ENCODE results near the gene CNR2.

CNR2 gene

GRCh38 chr1:23913212-23913880 lies at the start of gene CNR2:
Gene CNR2, minus strand, starts transcription at chr1:23913362. Its CDS starts 37,745 bp downstream, at chr1:23875617.
- peak; percentile 77 for DNase-seq (ENCODE audit: low spot score)

GRCh38 chr1:23960291-23961020 lies 47.3 kb upstream of the CNR2 start:
- DNase-seq (ENCODE audit: low spot score), result no peak

- peak; percentile 99 for DNase-seq (ENCODE audit: low spot score)
Measured at GRCh38 chr1:23959461-23960290, 46.5 kb upstream of the CNR2 start, which contains the start of gene PNRC2. Gene PNRC2, plus strand, starts transcription at chr1:23959828. Its CDS starts 1,630 bp downstream, at chr1:23961458.

GRCh38 chr1:23958810-23959460 lies 45.8 kb upstream of the CNR2 start:
- DNase-seq (ENCODE audit: low spot score), result peak; percentile 90

GRCh38 chr1:23958040-23958809 lies 45.1 kb upstream of the CNR2 start:
- peak; percentile 47 for DNase-seq (ENCODE audit: low spot score)

- DNase-seq (ENCODE audit: low spot score), result no peak
Measured at GRCh38 chr1:23957096-23957495, 43.9 kb upstream of the CNR2 start.

GRCh38 chr1:23953020-23953419 lies 39.9 kb upstream of the CNR2 start:
- no peak for DNase-seq (ENCODE audit: low spot score)

GRCh38 chr1:23947366-23947765 lies 34.2 kb upstream of the CNR2 start:
- DNase-seq (ENCODE audit: low spot score), result no peak

GRCh38 chr1:23936481-23937176 lies 23.5 kb upstream of the CNR2 start:
- no peak for DNase-seq (ENCODE audit: low spot score)

- DNase-seq (ENCODE audit: low spot score), result peak; percentile 52
Measured at GRCh38 chr1:23931491-23931880, 18.3 kb upstream of the CNR2 start.

GRCh38 chr1:23930861-23931490 lies 17.8 kb upstream of the CNR2 start:
- peak; percentile 70 for DNase-seq (ENCODE audit: low spot score)

GRCh38 chr1:23930270-23930669 lies 17.1 kb upstream of the CNR2 start:
- DNase-seq (ENCODE audit: low spot score), result no peak

GRCh38 chr1:23928789-23929188 lies 15.6 kb upstream of the CNR2 start:
- no peak for DNase-seq (ENCODE audit: low spot score)

GRCh38 chr1:23927097-23927496 lies 13.9 kb upstream of the CNR2 start:
- no peak for DNase-seq (ENCODE audit: low spot score)

- DNase-seq (ENCODE audit: low spot score), result no peak
Measured at GRCh38 chr1:23925279-23925678, 12.1 kb upstream of the CNR2 start.

- DNase-seq (ENCODE audit: low spot score), result no peak
Measured at GRCh38 chr1:23924601-23925000, 11.4 kb upstream of the CNR2 start.

GRCh38 chr1:23923592-23924499 lies 10.7 kb upstream of the CNR2 start:
- DNase-seq (ENCODE audit: low spot score), result no peak

- DNase-seq (ENCODE audit: low spot score), result no peak
Measured at GRCh38 chr1:23922321-23922943, 9.3 kb upstream of the CNR2 start.
